Smooth muscle cell (in vitro differentiated cells): ENCODE measurements around the gene CNTNAP2. TPM values are rescaled to one million over a fixed set of nuclear protein-coding genes. Genes with fewer than 3 reads are reported as not detected.

Experiments
- DNase-seq: peaks from one replicate; lab custom pipeline; 2025; ENCODE audit not compliant: unreplicated experiment; lab: John Stamatoyannopoulos, UW
- H2AFZ ChIP-seq: fragments of 200-600 bp; sonication (generic); 2 replicates; pipeline ENCODE4 v1.6.0; 2016; ENCODE audit warnings: antibody characterized with exemption, low read depth, mild to moderate bottlenecking
- H3F3A ChIP-seq: fragments of 200-600 bp; sonication (generic); 2 replicates; pipeline ENCODE4 v1.6.0; 2017; ENCODE audit warnings: antibody characterized with exemption, low read depth
- H3K27ac ChIP-seq: fragments of 200-600 bp; sonication (generic); 2 replicates; pipeline ENCODE4 v1.5.1; 2016; ENCODE audit warnings: low read depth, mild to moderate bottlenecking
- H3K27me3 ChIP-seq: fragments of 200-600 bp; sonication (generic); 2 replicates; pipeline ENCODE4 v1.6.1; 2016; ENCODE audit warnings: low read depth, mild to moderate bottlenecking
- H3K36me3 ChIP-seq: fragments of 200-600 bp; sonication (generic); 2 replicates; pipeline ENCODE4 v1.5.1; 2016; ENCODE audit warnings: low read depth
- H3K4me1 ChIP-seq: fragments of 200-600 bp; sonication (generic); 2 replicates; pipeline ENCODE4 v1.5.1; 2016; ENCODE audit warnings: low read depth
- H3K4me2 ChIP-seq: fragments of 200-600 bp; sonication (generic); 2 replicates; pipeline ENCODE4 v1.6.0; 2016; ENCODE audit warnings: mild to moderate bottlenecking
- H3K4me3 ChIP-seq: fragments of 200-600 bp; sonication (generic); 2 replicates; pipeline ENCODE4 v1.5.1; 2016; ENCODE audit warnings: mild to moderate bottlenecking
- H3K79me2 ChIP-seq: fragments of 200-600 bp; sonication (generic); 2 replicates; pipeline ENCODE4 v1.6.0; 2016; ENCODE audit warnings: low read depth, mild to moderate bottlenecking
- H3K9ac ChIP-seq: fragments of 200-600 bp; sonication (generic); 2 replicates; pipeline ENCODE4 v1.6.0; 2016; ENCODE audit warnings: low read depth
- H3K9me3 ChIP-seq: fragments of 200-600 bp; sonication (generic); replicated peaks from 2 replicates; pipeline ENCODE4 v1.5.1; 2016; ENCODE audit warnings: low read depth
- H4K20me1 ChIP-seq: fragments of 200-600 bp; sonication (generic); 2 replicates; pipeline ENCODE4 v1.6.0; 2016; ENCODE audit warnings: low read depth
- WGBS: methylation state at CpG from one replicate; pipeline ENCODE4 v1.1.7; 2016; ENCODE audit warnings: low lambda C conversion rate; 5-methylcytosine and 5-hydroxymethylcytosine counted together
- polyA plus RNA-seq: library from polyadenylated mRNA; unstranded; fragments of >200 nt; fragmentation: Nextera tagmentation; extraction: Ambion mirVana; gene quantifications from 2 replicates; pipeline ENCODE4 v1.2.1, GENCODE V29; 2016
- total RNA-seq: library from RNA; depleted of rRNA; stranded (reverse); fragments of >200 nt; gene quantifications from 2 replicates; pipeline ENCODE4 v1.2.3, GENCODE V29; 2014
- TF ChIP-seq, protein P1 (sequence below): fragments of 200-600 bp; sonication (generic); IDR thresholded peaks from 2 replicates; pipeline ENCODE4 v1.5.1; 2017; ENCODE audit warnings: borderline replicate concordance, mild to moderate bottlenecking, antibody characterized with exemption; ENCODE audit not compliant: insufficient read depth, poor library complexity, severe bottlenecking

Gene CNTNAP2
- total and polyA plus RNA-seq, 2 experiments from 2014 or later, result 1.7 to 9.0 TPM

DNA sequence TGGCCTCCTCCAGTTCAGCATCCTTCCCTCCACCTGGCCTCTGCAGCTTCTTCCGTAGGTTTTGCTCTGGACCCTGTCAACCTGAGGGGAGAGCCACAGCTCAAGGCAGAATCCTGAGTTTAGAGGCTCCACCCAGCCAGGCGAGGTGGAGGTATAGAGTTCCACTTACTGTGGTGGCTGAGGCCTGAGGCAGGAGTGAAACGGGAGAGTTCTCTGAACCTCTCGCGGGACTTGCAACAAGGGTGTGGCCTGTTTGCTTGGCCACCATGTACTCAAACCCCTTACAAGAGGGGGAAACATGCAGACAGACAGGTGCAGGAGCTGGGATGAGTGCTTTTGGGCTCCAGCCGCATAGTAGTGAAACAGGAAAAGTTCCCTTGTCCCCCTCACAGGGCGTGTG is 2320.0 kb downstream of the CNTNAP2 start:
- Histone ChIP-seq H3F3A (no peaks in the 10 kb centered on the region), H3K9me3 (no peaks in the 10 kb centered on the region), H3K4me1 (no peaks in the 10 kb centered on the region), H2AFZ (no peak overlapping the region), H3K4me2 (no peak overlapping the region), H4K20me1 (no peaks in the 10 kb centered on the region), H3K4me3 (no peak overlapping the region), H3K79me2 (no peaks in the 10 kb centered on the region), H3K9ac (no peak overlapping the region), H3K27me3 (no peaks in the 10 kb centered on the region), H3K27ac (no peak overlapping the region), H3K36me3 (no peaks in the 10 kb centered on the region)
- TF ChIP-seq, protein P1, sequence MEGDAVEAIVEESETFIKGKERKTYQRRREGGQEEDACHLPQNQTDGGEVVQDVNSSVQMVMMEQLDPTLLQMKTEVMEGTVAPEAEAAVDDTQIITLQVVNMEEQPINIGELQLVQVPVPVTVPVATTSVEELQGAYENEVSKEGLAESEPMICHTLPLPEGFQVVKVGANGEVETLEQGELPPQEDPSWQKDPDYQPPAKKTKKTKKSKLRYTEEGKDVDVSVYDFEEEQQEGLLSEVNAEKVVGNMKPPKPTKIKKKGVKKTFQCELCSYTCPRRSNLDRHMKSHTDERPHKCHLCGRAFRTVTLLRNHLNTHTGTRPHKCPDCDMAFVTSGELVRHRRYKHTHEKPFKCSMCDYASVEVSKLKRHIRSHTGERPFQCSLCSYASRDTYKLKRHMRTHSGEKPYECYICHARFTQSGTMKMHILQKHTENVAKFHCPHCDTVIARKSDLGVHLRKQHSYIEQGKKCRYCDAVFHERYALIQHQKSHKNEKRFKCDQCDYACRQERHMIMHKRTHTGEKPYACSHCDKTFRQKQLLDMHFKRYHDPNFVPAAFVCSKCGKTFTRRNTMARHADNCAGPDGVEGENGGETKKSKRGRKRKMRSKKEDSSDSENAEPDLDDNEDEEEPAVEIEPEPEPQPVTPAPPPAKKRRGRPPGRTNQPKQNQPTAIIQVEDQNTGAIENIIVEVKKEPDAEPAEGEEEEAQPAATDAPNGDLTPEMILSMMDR, result no peak
- DNase-seq, result no peak
- 76% methylated on average over 7 of the region's 7 CpGs for WGBS

DNA sequence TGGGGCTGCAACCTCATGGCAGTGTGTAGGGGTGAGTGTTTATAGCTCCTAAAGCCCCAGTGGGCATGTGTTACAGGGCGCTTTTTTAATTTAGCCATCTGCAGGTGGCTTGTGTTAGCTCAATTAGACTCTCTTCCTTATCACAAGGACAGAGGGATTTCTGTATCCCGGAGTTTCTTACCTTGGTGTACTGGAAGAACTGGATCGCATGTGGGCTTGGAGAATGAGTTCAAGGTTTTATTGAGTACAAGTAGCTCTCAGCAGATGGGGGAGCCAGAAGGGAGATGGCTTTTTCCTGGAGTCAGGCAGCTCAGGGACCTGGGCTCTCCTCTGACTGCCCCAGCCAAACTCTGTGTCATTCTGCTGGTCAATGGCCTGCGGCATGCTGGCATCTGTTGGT is 2320.4 kb downstream of the CNTNAP2 start:
- Histone ChIP-seq H2AFZ (no peak overlapping the region), H3K9me3 (no peaks in the 10 kb centered on the region), H3K9ac (no peak overlapping the region), H3K4me1 (no peaks in the 10 kb centered on the region), H3F3A (no peaks in the 10 kb centered on the region), H3K79me2 (no peaks in the 10 kb centered on the region), H3K4me2 (no peak overlapping the region), H4K20me1 (no peaks in the 10 kb centered on the region), H3K27me3 (no peaks in the 10 kb centered on the region), H3K36me3 (no peaks in the 10 kb centered on the region), H3K27ac (no peak overlapping the region), H3K4me3 (no peak overlapping the region)
- TF ChIP-seq, protein P1, result no peak
- WGBS, result 93% methylated on average over 4 of the region's 4 CpGs
- no peak for DNase-seq

DNA sequence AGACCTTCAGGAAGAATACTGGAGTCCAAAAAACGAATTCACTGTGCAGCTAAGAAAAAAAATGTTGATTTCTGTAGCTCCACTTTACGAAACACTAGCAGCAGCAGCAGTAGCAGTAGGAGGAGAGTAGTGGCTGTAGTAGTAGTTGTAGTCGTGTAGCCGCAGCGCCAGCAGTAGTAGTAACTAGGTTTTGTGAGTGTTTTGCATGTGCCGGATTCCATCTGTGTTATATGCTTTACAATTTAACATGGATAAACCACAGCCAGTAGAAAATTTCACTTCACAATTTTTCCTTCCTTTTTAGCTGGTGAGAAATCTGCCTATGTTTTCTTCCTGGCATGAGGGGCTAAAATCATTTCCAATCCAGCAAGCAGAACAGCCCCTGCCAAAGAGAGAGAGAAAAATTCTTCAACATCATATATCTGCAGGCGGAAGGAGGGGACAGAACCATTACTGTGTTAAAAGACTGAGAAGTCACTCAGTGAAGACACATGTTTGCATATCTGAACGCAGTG is 2325.6 kb downstream of the CNTNAP2 start:
- no peaks in the 10 kb centered on the region for H3K79me2 ChIP-seq

DNA sequence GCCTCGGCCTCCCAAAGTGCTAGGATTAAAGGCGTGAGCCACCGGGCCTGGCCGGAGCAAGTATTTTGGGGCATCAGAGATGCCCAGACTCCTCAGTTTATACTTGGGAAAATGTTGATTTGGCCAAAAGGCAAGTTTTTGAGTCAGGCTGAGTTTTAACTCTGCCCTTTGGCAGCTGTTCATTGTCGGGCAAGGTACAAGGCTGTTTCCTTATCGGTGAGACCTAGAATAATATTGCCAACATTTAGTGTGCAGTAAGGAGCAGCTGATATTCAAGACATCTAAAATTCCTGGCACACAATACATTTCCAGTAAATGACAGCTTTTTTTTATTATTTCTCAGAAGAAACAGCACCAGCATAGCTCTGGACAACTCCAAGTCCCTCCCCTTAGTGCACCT is 2326.3 kb downstream of the CNTNAP2 start:
- TF ChIP-seq, protein P1, result no peak
- no peak overlapping the region for H3K9ac ChIP-seq
- no peak overlapping the region for H2AFZ ChIP-seq
- no peaks in the 10 kb centered on the region for H3K79me2 ChIP-seq
- H3K4me1 ChIP-seq, result no peaks in the 10 kb centered on the region
- H4K20me1 ChIP-seq, result no peaks in the 10 kb centered on the region
- H3F3A ChIP-seq, result no peaks in the 10 kb centered on the region
- H3K4me3 ChIP-seq, result no peak overlapping the region
- no peaks in the 10 kb centered on the region for H3K27me3 ChIP-seq
- H3K27ac ChIP-seq, result no peak overlapping the region
- H3K36me3 ChIP-seq, result no peaks in the 10 kb centered on the region
- H3K9me3 ChIP-seq, result no peaks in the 10 kb centered on the region
- H3K4me2 ChIP-seq, result no peak overlapping the region
- no peak for DNase-seq
- WGBS, result 95% methylated on average over 6 of the region's 6 CpGs

More for the DNA sequence above, 2325.6 kb downstream of the CNTNAP2 start:
- 94% methylated on average over 8 of the region's 8 CpGs for WGBS
- TF ChIP-seq, protein P1, result no peak
- Histone ChIP-seq H2AFZ (no peak overlapping the region), H3K9ac (no peak overlapping the region), H4K20me1 (no peaks in the 10 kb centered on the region), H3K27ac (no peak overlapping the region), H3K27me3 (no peaks in the 10 kb centered on the region), H3K36me3 (no peaks in the 10 kb centered on the region), H3K9me3 (no peaks in the 10 kb centered on the region), H3K4me1 (no peaks in the 10 kb centered on the region), H3K4me2 (no peak overlapping the region), H3F3A (no peaks in the 10 kb centered on the region), H3K4me3 (no peak overlapping the region)
- no peak for DNase-seq
